Gastrocnemius medialis (tissue), 4 donors: ENCODE measurements around the gene AMMECR1. TPM values are rescaled to one million over a fixed set of nuclear protein-coding genes. Genes with fewer than 3 reads are reported as not detected.

Source experiments
- ATAC-seq, 2 donors: fragments of 150-250 bp; one replicate each; pipeline ENCODE4 v1.9.1; 2016
- DNase-seq, 2 donors: peaks; one replicate each; pipeline ENCODE4 v3.0.0-alpha.2; 2019
- H3K27ac ChIP-seq, 4 donors: fragments of 200-600 bp; sonication (generic); 1 replicate in 1 of 4; 2 replicates in 3 of 4; pipeline ENCODE4 v1.5.1; 2016 to 2018; ENCODE audit warnings: mild to moderate bottlenecking in 2 of 4, moderate library complexity in 1 of 4
- H3K27me3 ChIP-seq, 3 donors: fragments of 200-600 bp; sonication (generic) in 2 of 3; 1 replicate in 1 of 3; 2 replicates in 2 of 3; pipeline versions ENCODE4 v1.5.1 to v1.6.0; 2016 to 2019; ENCODE audit warnings: mild to moderate bottlenecking in 1 of 3, moderate library complexity in 1 of 3
- H3K36me3 ChIP-seq, 2 donors: fragments of 200-600 bp; sonication (generic) in 1 of 2; one replicate each; pipeline ENCODE4 v1.5.1; 2017 to 2018
- H3K4me1 ChIP-seq, 2 donors: fragments of 200-600 bp; sonication (generic) in 1 of 2; one replicate each; pipeline ENCODE4 v1.5.1; 2016 to 2017; ENCODE audit warnings: mild to moderate bottlenecking in 2 of 2
- H3K4me3 ChIP-seq, 4 donors: fragments of 200-600 bp; sonication (generic) in 3 of 4; 1 replicate in 1 of 4; 2 replicates in 3 of 4; pipeline ENCODE4 v1.5.1; 2016 to 2019; ENCODE audit warnings: mild to moderate bottlenecking in 2 of 4
- H3K9me3 ChIP-seq, 3 donors: fragments of 200-600 bp; sonication (generic) in 2 of 3; 1 replicate in 1 of 3; 2 replicates in 2 of 3; pipeline ENCODE4 v1.5.1; 2016 to 2019
- CTCF ChIP-seq, 5 experiments: fragments of 450-650 bp in 3 of 5; fragments of 200-600 bp in 2 of 5; sonication (generic) in 2 of 5; IDR thresholded peaks in 4 of 5; conservative IDR thresholded peaks in 1 of 5; 1 replicate in 4 of 5; 2 replicates in 1 of 5; pipeline ENCODE4 v1.5.1; 2016 to 2019; ENCODE audit warnings: antibody characterized with exemption in 5 of 5, mild to moderate bottlenecking in 3 of 5, moderate library complexity in 3 of 5
- POLR2A ChIP-seq, 2 donors: fragments of 450-650 bp; IDR thresholded peaks; one replicate each; pipeline ENCODE4 v1.6.1; 2017; ENCODE audit warnings: antibody characterized with exemption in 2 of 2, mild to moderate bottlenecking in 2 of 2, moderate library complexity in 2 of 2
- in situ Hi-C, 4 donors: fragments of 200-750 bp; cut with MboI; loops; one replicate each; pipeline versions ENCODE4 v1.15.0 to v1.8.0; 2017; ENCODE audit warnings: low sequenced_read_pairs in 4 of 4
- intact Hi-C: fragments of 100-400 bp; cut with DNase I; formaldehyde crosslinking; loops from one replicate; pipeline ENCODE4 v1.15.1; 2023; ENCODE audit warnings: low total_unique reads
- total RNA-seq, 4 donors: library from RNA; depleted of rRNA; stranded (reverse); fragments of >200 nt; gene quantifications; one replicate each; pipeline versions ENCODE4 v1.1.0 to v1.2.3, GENCODE V29; 2016

The AMMECR1 gene
- total RNA-seq, 4 donors from 2014 or later = 1.2 to 2.6 (median 1.9) TPM

DNA sequence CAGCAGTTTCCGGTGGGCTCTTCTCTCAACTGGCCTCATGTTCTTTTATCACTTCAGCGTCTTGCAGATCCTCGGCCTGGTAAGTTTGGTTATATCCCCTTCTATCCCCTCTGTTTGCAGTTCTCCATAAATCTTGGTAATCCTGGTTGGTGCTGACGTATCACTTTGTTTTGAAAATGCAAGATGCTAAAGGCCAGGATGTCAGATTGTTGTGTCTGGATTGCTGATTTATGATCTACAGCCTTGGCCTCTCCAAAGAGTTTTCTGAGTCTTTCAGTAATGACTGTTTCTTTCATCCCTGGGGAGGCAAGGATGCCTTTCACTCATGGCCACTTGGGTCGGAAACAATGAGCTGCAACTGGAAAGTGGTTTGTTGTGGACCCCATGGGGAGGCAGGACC, 146.4 kb downstream of the AMMECR1 start:
- intact Hi-C loops (no loop called here), in situ Hi-C loops (loop anchor here in 1 of 4 donors (25.0 kb wide), 1 partner anchor 459 kb away; no protein-coding TSS in a partner anchor)
- no peak for DNase-seq
- TF ChIP-seq CTCF (IDR thresholded peaks at IDR 0.05 in 4 of 5, conservative IDR thresholded peaks at IDR 0.05 in 1 of 5) (no peak), POLR2A (IDR thresholded peaks at IDR 0.05) (no peak)
- no peaks in the 10 kb centered on the region for H3K9me3 ChIP-seq
- H3K4me1 ChIP-seq = peaks cover 8 to 11% of the 10 kb centered on the region in 2 donors
- no peak for ATAC-seq
- no peak overlapping the region for H3K27ac ChIP-seq
- H3K27me3 ChIP-seq = no peaks in the 10 kb centered on the region
- no peak overlapping the region for H3K4me3 ChIP-seq
- no peaks in the 10 kb centered on the region for H3K36me3 ChIP-seq

DNA sequence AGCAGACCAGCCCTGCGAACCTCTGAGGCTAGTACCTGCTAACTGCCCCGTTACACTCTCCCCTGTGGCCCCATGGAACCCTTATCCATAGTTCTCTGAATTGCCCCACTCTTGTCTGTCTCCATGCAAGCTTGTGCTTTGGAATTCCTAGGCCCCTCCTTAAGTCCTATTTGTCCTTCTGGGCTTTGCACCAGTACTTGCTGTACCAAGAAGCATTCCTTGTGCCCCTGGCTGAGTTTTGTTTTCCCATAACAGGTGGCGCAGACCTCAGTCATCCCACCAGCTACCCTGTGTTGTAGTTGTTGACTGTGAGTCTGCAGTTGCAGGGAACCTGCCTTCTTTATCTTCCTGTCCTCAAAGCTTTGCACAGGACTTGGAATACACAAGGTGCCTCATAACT, 147.9 kb downstream of the AMMECR1 start:
- peak in 1 of 2 donors; percentile 71 for ATAC-seq
- H3K9me3 ChIP-seq = no peaks in the 10 kb centered on the region
- in situ Hi-C loops (loop anchor here in 1 of 4 donors (25.0 kb wide), 1 partner anchor 458 kb away; no protein-coding TSS in a partner anchor), intact Hi-C loops (no loop called here)
- H3K36me3 ChIP-seq = no peaks in the 10 kb centered on the region
- no peak overlapping the region for H3K4me3 ChIP-seq
- peaks cover 2 to 8% of the 10 kb centered on the region in 2 donors for H3K4me1 ChIP-seq
- no peak for DNase-seq
- peak overlapping the region in 1 of 4 donors; percentile 18 for H3K27ac ChIP-seq
- no peaks in the 10 kb centered on the region for H3K27me3 ChIP-seq
- no peak for TF ChIP-seq POLR2A (IDR thresholded peaks at IDR 0.05)
- TF ChIP-seq CTCF (IDR thresholded peaks at IDR 0.05 in 4 of 5, conservative IDR thresholded peaks at IDR 0.05 in 1 of 5) = no peak

- H3K36me3 ChIP-seq = no peaks in the 10 kb centered on the region
- H3K9me3 ChIP-seq = no peaks in the 10 kb centered on the region
- intact Hi-C loops = no loop called here
- H3K4me3 ChIP-seq = no peak overlapping the region
- TF ChIP-seq CTCF (IDR thresholded peaks at IDR 0.05 in 4 of 5, conservative IDR thresholded peaks at IDR 0.05 in 1 of 5) (no peak), POLR2A (IDR thresholded peaks at IDR 0.05) (no peak)
- DNase-seq (no peak), ATAC-seq (no peak)
- in situ Hi-C loops = loop anchor here in 1 of 4 donors (25.0 kb wide), 1 partner anchor 456 kb away; no protein-coding TSS in a partner anchor
- H3K4me1 ChIP-seq = peaks cover 0 to 8% of the 10 kb centered on the region in 2 donors
- H3K27me3 ChIP-seq = no peaks in the 10 kb centered on the region
- H3K27ac ChIP-seq = no peak overlapping the region
Measured at GRCh38 chrX:110168585-110168984, 149.3 kb downstream of the AMMECR1 start.

DNA sequence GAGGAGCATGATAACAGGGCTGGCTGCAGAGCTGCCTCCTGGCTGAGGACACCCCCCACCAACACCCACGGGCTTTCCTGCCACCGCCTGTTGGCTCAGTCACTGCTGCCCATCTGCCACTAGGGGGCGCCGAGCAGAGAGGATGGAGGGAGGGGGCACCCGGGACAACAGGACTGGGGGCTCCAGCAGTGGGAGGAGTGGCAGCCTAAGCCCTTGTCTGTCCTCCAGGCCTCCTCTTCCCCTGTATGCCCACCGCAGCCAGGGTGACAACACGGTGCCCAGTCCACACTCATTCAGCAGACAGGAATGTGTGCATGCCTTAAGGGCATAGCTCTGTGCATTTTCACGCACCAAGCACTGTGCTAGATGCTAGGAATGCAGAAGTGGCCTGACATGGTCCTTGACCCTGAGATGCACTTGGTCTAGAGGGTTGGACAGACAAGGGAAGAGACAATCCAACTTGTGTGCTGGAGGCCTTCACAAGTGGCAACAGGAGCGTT, 149.9 kb downstream of the AMMECR1 start:
- H3K36me3 ChIP-seq = no peaks in the 10 kb centered on the region
- H3K9me3 ChIP-seq = no peaks in the 10 kb centered on the region
- ATAC-seq = no peak
- H3K4me1 ChIP-seq = peaks cover 0 to 8% of the 10 kb centered on the region in 2 donors
- intact Hi-C loops = no loop called here
- no peak for DNase-seq
- TF ChIP-seq POLR2A (IDR thresholded peaks at IDR 0.05) = no peak
- peak in 4 of 5 experiments; percentile 13 to 57 (median 40) for TF ChIP-seq CTCF (IDR thresholded peaks at IDR 0.05 in 4 of 5, conservative IDR thresholded peaks at IDR 0.05 in 1 of 5)
- no peak overlapping the region for H3K27ac ChIP-seq
- H3K4me3 ChIP-seq = no peak overlapping the region
- no peaks in the 10 kb centered on the region for H3K27me3 ChIP-seq
- in situ Hi-C loops = loop anchor here in 1 of 4 donors (25.0 kb wide), 1 partner anchor 456 kb away; no protein-coding TSS in a partner anchor
